Measurements from ENCODE around the gene ZNF473. TPM values are rescaled to one million over a fixed set of nuclear protein-coding genes. Genes with fewer than 3 reads are reported as not detected.

ZNF473 gene
- total RNA-seq, 1 experiment from 2014 or later: 19.0 TPM

- no peak overlapping the region for H2BK12ac ChIP-seq (ENCODE audit: insufficient read length, low read depth, low read length)
- Mint-ChIP-seq H3K27ac (no peak overlapping the region), H3K9me3 (no peaks in the 10 kb centered on the region), H3K27me3 (ENCODE audit: low read depth) (no peaks in the 10 kb centered on the region), H3K4me1 (no peaks in the 10 kb centered on the region), H3K36me3 (ENCODE audit: insufficient read depth in 1 of 3, low read depth in 3 of 3) (peaks cover 25 to 44% (median 33%) of the 10 kb centered on the region in 3 experiments; a peak in 6 of 7 replicates), H3K4me3 (no peak overlapping the region)
- H4K5ac ChIP-seq (ENCODE audit: insufficient read length, low read depth, low read length): no peak overlapping the region
- H3K9me3 ChIP-seq (ENCODE audit: control insufficient read depth, low read depth, low read length): no peaks in the 10 kb centered on the region
- DNase-seq: no peak
- no peaks in the 10 kb centered on the region for H4K20me1 ChIP-seq (ENCODE audit: control insufficient read depth, insufficient read depth, insufficient read length)
- H2BK20ac ChIP-seq (ENCODE audit: low read depth, low read length, poor library complexity, severe bottlenecking): no peak overlapping the region
- no peaks in the 10 kb centered on the region for H3K79me1 ChIP-seq (ENCODE audit: insufficient read depth, low read depth, low read length, poor library complexity, severe bottlenecking)
- H2AFZ ChIP-seq (ENCODE audit: low read length): no peak overlapping the region
- no peak overlapping the region for H3K23ac ChIP-seq (ENCODE audit: insufficient read length, low read depth, low read length)
- H3K23me2 ChIP-seq (ENCODE audit: insufficient read length, low read depth, low read length, poor library complexity, severe bottlenecking): no peaks in the 10 kb centered on the region
- H3K79me2 ChIP-seq (ENCODE audit: insufficient read depth, low read length): no peaks in the 10 kb centered on the region; the same call in 1 of the 2 replicates
- H2BK120ac ChIP-seq (ENCODE audit: low read depth, low read length, poor library complexity, severe bottlenecking): no peak overlapping the region
- H3K14ac ChIP-seq (ENCODE audit: insufficient read depth, low read length): no peak overlapping the region
- H3K4me1 ChIP-seq (ENCODE audit: insufficient read depth, low read length): no peaks in the 10 kb centered on the region
- no peak overlapping the region for H3T11ph ChIP-seq (ENCODE audit: low read length)
- H3K56ac ChIP-seq (ENCODE audit: insufficient read length, low read depth, low read length): no peak overlapping the region
- H2AK5ac ChIP-seq (ENCODE audit: insufficient read length, low read length): no peak overlapping the region
- no peak overlapping the region for H3K27ac ChIP-seq (ENCODE audit: insufficient read length, low read depth, low read length)
- H3K4ac ChIP-seq (ENCODE audit: low read depth, low read length): no peak overlapping the region
- TF ChIP-seq, protein P1, sequence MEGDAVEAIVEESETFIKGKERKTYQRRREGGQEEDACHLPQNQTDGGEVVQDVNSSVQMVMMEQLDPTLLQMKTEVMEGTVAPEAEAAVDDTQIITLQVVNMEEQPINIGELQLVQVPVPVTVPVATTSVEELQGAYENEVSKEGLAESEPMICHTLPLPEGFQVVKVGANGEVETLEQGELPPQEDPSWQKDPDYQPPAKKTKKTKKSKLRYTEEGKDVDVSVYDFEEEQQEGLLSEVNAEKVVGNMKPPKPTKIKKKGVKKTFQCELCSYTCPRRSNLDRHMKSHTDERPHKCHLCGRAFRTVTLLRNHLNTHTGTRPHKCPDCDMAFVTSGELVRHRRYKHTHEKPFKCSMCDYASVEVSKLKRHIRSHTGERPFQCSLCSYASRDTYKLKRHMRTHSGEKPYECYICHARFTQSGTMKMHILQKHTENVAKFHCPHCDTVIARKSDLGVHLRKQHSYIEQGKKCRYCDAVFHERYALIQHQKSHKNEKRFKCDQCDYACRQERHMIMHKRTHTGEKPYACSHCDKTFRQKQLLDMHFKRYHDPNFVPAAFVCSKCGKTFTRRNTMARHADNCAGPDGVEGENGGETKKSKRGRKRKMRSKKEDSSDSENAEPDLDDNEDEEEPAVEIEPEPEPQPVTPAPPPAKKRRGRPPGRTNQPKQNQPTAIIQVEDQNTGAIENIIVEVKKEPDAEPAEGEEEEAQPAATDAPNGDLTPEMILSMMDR (conservative IDR thresholded peaks at IDR 0.05): no peak
- no peak overlapping the region for H2BK15ac ChIP-seq (ENCODE audit: low read depth, low read length)
- H2BK5ac ChIP-seq (ENCODE audit: insufficient read length, low read length): no peak overlapping the region
- no peak overlapping the region for H3K9ac ChIP-seq (ENCODE audit: extremely low read depth, insufficient read length, low read length)
- H3K27me3 ChIP-seq (ENCODE audit: insufficient read depth, low read length): no peaks in the 10 kb centered on the region
- H4K91ac ChIP-seq (ENCODE audit: insufficient read length, low read depth, low read length): no peak overlapping the region
- H4K8ac ChIP-seq (replicated peaks; ENCODE audit: insufficient read length, low read depth, low read length): no peak overlapping the region
- H3K4me2 ChIP-seq (ENCODE audit: insufficient read depth, insufficient read length, low read length): no peak overlapping the region
- H3K18ac ChIP-seq (ENCODE audit: insufficient read length, low read depth, low read length): no peak overlapping the region
- no CpG with 5 or more reads among the region's 1 CpG for WGBS (ENCODE audit: extremely low coverage, insufficient read length, low lambda C conversion rate)
Measured at GRCh38 chr19:50016225-50016807, 9.5 kb upstream of the ZNF473 start.
